Raji (cell line): Measurements from ENCODE around the gene LORICRIN.

Source experiments
- POLR2A ChIP-seq: IDR thresholded peaks from 2 replicates; pipeline ENCODE4 v1.6.1; 2011; ENCODE audit warnings: low read depth, low read length, control low read depth; ENCODE audit not compliant: insufficient read depth

Gene LORICRIN

DNA sequence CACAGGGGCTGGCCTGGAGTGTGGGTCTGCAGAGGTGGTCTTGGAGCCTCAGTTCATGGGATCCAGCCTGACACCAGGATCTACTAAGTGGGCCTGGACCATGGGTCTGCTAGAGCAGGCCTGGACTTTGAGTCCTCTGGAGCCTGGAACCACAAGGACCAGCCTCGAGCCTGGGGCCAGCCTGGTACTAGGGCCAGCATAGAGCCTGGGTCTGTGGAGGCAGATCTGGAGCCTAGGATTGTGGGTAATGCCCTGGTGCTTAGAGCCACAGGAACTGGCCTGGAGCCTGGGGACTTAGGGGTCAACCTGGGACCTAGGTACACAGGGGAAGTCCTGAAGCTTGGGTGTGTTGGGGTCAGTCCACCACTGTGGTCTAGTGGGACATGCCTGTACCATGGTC lies 12.7 kb downstream of the LORICRIN start:
- TF ChIP-seq POLR2A = no peak

DNA sequence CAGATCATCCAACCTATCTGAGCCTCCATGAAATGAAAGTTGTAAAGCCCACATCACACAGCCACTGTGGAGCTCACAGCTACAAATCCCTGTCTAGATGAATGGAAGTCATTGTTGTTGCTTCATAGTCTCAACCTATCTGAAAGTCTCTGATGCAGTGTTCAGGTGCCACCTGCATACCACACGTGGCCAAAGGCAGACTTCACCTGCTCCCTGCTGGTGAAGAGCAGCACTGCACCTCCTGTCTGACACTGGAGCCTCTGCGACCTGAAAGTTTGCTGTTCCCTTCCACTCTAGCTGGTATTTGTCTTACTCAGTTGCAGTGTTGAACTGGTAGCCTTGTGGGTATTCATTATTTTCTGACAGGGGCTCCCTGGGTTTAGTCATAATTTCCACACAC lies 18.4 kb downstream of the LORICRIN start:
- TF ChIP-seq POLR2A = no peak

DNA sequence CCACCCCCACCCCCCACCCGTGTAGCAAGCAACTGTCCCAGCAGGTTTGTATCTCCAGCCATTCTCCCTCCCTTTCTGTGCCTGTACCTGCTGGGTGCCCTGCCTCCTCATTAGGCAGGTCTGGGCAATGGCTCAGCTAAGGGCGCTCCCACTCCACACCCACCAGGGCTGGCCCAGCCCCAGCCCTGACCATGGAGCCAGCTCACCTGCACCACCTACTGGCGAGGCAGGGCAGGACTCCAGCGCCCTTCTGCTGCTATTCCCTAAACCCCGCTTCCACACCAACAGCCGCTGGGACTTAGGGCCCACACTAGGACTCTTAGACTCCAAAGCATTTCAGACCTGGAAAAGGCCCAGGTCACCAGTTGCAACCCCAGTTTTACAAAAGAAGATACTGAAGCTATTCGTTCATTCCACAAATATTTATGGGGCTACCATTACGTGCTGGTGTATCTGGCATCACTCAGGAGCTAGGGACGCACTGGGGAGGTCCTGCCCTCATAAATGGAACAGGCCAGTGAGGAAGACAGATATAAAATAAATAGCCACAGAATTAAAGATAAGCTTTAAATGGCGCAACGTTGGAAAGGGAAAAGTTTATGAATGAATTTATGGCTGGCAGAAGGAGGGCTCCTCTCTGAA lies 29.3 kb downstream of the LORICRIN start:
- no peak for TF ChIP-seq POLR2A

DNA sequence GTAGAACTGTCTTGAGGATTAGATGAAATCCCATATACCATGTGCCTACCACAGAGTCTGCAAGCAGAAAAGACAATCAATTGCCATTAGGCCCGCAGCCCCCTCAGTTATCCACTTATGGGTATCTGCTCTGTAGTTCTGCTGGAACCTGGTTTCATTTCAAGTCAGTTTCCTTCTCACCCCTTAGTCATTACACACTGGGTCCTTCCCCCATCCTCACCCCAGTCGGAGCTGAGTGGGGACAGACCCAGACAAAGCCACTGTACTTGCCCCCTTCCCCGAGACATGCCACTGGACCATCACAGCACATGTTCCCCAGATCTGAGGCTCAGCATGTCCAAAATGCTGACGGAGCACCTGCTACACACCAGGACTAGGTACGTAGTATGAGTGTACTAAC lies 32.0 kb downstream of the LORICRIN start:
- TF ChIP-seq POLR2A = no peak

DNA sequence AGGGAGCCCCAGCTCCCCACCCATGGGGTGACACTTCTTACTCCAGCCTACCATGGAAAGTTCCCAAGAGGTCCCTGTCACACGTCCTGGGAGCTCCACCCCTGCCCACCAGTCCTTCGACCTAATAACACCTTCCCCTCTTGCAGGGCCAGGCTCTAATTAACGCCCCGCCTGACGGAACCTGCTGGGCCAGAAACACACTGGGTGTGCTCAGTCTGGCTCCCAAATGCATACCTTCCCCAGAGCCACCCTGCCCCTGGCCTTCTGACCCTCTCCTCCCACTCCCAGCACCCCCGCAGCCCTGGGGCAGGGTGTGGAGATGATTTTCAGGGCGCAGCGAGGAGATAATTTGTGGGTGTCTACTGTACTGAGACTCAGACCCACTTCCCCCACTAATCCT lies 32.7 kb downstream of the LORICRIN start:
- TF ChIP-seq POLR2A = no peak

DNA sequence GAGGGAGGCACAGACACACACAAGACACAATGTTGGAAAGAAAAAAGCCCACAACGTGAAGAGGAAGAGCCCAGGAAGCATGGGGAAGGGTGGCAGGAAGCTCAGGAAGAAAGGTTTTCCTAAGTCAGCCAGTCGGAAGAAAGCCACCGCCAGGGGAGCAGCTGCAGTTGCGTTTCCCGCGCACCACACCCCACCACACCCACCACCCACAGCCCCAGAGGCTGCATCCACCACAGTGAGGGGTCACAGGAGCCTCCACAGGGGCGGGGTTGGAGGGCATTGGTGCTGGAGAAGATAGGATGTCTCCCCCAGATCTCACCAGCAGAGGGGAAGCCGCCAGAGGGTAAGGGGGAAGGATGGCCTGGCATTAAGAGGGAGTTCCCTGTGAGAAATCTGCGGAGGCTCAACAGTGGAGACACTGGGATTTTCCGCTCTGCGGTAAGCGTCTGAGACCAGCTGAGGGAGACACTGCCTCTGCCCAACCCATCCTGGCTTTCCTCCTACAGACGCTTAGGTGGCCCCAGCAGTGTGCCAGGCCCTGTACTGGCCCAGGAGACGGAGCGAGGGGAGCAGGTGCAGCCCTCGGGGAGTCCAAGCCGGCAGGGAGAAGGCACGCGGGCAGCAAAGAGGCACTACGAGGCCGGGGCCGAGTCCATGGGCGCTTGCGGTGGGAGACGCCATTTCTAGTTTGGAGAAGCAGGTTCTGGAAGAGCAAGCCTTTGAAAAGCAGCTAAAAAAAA lies 33.4 kb downstream of the LORICRIN start:
- TF ChIP-seq POLR2A = no peak

DNA sequence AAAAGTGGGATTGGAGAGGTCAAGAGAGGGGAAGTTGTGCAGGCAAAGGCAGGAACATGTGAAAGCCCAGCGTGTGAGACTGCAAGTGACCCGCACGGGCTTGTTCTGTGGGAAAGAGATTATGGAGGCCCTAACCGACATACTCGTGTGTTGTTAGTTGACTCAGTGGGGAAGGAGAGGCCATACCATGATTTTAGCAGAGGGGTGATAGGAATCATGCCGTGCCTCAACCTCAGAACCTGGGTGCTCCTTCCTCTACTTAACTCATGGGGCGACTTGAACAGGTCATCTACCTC lies 33.9 kb downstream of the LORICRIN start:
- no peak for TF ChIP-seq POLR2A

DNA sequence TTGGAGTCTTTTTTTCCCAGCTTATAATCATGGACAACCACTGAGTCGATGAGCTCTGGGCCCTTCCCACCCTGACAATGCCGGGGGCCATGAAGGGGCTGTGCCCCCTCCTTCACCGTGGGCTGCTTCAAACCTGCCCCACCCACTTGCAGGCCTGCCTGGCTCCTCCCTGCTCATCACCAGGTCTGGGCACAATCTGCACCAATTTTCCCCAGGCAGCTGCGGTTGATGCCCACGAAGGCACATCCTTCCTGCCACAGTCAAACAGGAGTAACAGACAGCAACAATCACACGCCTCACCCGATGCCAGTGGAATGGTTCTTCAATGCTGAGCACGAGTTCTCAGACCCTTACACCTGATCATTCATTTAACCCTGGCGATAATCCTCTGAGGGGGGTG lies 34.4 kb downstream of the LORICRIN start:
- no peak for TF ChIP-seq POLR2A

DNA sequence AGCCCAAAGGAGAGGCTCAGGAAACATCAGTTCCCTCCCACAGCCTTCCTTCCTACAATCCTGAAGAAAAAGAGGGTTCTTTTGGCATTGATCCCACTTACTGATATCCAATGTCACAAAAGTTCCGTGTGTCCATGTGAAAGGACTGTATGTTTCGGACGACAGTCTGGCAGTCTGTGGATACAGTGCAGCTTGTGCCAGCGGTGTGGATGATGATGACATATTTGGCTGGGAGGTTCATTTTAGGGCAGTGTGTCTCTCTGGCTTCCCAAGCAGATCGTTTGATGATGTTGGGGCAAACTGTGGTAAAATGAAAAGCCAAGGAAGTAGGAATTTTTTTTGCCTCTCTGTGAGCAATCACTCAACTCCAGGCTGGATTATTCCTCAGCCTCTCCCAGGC lies 42.8 kb downstream of the LORICRIN start:
- no peak for TF ChIP-seq POLR2A

DNA sequence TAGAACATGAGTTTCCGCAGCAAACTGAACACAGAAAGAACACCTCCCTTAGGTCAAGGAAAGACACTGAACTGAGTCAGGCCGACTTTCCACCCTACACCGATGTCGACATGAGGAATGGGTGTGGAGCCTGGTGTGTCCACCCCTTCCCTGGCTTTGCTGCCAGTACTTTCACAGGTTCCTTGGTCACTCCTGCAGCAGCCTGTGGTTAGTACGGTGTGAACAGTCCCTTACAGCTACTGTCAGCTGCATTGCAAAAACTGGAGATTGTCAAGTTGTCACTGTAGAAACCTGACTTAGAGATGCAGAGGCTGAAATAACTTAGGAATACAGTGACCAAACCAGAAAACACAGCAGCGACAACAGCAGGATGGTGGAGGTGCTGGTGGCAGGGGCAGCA lies 46.2 kb downstream of the LORICRIN start:
- TF ChIP-seq POLR2A = no peak

DNA sequence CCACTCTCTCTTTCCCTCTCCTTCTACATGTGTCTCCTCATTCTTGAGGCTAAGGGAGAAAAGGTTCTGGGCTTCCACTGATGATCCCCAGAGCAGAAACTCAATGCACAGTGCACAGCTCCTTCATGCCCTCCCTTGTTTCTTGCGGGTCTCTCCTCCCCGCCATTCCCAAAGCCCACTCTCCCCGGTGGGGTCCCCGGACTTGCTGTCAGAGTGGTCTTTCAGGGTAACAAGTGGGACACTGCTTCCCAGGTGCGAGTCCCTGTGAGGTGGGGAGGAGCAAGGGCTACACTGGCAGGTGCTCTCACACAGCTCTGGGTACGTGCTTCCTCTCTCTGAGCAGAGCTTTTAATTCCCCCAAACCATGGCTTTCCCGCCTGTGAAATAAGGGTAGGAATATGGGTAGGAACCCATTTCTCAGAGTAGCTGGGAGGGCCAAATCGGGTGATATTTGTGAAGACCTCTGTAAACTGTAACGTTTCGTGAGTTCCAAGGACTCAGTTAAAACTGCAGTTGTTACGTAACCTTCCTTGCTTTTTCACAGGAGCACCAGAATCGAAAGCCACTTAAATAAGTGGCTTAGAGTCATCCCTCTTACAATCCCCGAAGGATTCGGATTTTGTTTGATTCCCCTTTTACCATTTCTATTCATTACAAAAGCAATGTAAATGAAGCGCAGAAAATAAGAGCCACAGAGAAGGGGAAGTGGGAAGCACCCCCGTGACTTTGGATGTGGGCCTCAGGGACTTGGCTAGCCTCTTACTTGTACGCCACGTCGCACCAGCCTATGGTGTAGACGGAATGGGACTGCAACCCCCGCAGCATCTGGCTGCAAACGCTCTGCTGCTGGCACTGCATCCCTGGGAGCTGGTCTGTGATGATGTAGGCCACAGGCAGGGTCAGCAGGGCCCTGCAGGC lies 47.1 kb downstream of the LORICRIN start:
- no peak for TF ChIP-seq POLR2A

DNA sequence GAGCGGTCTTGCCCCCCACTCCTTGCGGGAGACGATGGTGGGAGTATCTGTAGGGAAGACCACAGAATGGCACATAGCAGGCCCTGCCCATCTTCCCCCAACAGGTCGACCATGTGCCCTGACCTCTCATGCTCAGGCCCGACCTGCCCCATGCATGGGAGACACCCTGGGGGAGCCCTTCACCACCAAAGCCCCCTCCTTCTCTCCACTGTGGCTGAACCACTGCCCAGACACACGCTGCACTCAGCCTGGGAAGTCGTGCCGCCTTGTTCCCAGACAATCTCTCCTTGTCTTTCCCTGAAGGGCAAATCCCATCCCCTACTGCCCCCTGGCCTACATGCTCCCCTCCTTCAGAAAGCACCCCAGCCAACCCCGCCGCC lies 47.7 kb downstream of the LORICRIN start:
- TF ChIP-seq POLR2A = no peak

DNA sequence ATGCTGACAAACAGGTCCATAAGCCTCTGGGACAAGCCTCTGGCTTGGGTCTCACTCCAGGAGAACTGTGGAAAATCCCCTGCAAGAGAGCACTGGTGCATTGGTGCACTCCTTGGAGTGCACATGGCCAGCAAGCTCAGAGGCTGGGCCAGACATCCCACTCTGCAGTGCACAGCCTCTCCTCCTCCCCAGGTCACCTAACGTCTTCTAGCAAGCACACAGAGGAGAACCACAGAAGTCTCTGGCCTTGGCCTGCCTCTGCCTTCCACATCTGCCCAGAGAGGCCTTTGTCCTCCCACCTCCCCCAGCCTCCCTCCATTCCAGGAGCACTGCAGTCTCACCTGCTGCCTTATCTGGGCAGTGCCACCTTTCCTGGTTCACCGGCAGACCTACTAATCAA lies 49.1 kb downstream of the LORICRIN start:
- no peak for TF ChIP-seq POLR2A

DNA sequence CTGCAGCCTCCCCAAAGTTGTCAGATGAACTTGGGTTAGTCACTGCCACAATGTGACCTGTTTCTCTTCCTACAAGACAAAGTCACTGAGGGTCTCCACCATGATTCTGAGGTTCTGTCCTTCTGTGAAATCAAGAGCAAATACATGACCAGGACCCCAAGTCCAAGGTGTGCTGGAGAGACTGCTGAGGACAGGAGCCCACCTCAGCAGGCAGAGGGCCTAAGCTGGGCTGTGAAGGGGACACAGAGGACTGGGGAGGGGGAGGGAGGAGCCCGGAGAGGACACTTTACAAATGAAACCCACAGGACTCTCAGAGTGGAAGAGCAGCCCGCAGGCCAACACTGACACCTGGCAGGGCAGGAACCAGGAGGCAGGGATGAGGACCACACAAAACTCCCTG lies 50.0 kb downstream of the LORICRIN start:
- no peak for TF ChIP-seq POLR2A

DNA sequence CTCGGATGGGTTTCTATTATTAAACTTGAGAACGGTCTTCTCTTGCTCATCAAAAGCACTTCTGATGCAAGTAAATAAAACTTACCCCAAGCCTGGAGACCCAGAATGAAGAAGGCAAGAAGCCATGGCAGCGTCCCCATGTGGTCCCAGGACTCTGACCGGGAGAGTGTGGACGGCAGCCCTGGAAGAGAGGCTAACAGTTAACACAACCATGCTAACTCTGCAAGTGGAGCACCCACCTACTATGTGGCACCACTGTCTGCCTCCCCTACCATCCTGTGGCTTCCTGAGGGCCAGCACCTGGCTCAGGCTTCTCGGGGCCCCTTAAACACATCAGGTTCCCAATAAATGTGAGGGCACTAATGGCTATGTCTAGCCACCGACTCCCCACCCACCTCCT lies 51.0 kb downstream of the LORICRIN start:
- no peak for TF ChIP-seq POLR2A
